SJCRH30 (cell line): ENCODE data around the gene PLEKHM3. TPM values are rescaled to one million over a fixed set of nuclear protein-coding genes. Genes with fewer than 3 reads are reported as not detected.
"Not testable (repeated sequence)": the region's sequence is repeated elsewhere in the genome, so short reads cannot be mapped to it uniquely, and the experiment has no call there.

Experiments
- DNase-seq, 2 experiments: peaks; one replicate each; pipeline ENCODE4 v3.0.0-alpha.2; 2015 to 2020
- H3K27ac ChIP-seq: fragments of 250-450 bp; sonication (Bioruptor Pico); 2 replicates; pipeline ENCODE4 v1.5.1; 2020; ENCODE audit warnings: mild to moderate bottlenecking, moderate library complexity
- H3K27me3 ChIP-seq: fragments of 250-450 bp; sonication (Bioruptor Pico); 2 replicates; pipeline ENCODE4 v1.5.1; 2020; ENCODE audit warnings: mild to moderate bottlenecking, moderate library complexity
- H3K36me3 ChIP-seq: fragments of 250-450 bp; sonication (Bioruptor Pico); 2 replicates; pipeline ENCODE4 v1.5.1; 2020; ENCODE audit warnings: mild to moderate bottlenecking, moderate library complexity
- H3K4me1 ChIP-seq: fragments of 250-450 bp; sonication (Bioruptor Pico); 2 replicates; pipeline ENCODE4 v1.5.1; 2020; ENCODE audit warnings: mild to moderate bottlenecking, moderate library complexity
- H3K4me3 ChIP-seq: fragments of 250-450 bp; sonication (Bioruptor Pico); 2 replicates; pipeline ENCODE4 v1.5.1; 2020; ENCODE audit warnings: mild to moderate bottlenecking, moderate library complexity
- H3K9me3 ChIP-seq: fragments of 250-450 bp; sonication (Bioruptor Pico); replicated peaks from 2 replicates; pipeline ENCODE4 v1.5.1; 2020; ENCODE audit warnings: mild to moderate bottlenecking, moderate library complexity
- total RNA-seq: library from RNA; depleted of rRNA; stranded (reverse); fragments of >200 nt; shearing (Covaris generic); gene quantifications from 2 replicates; pipeline ENCODE4 v1.2.3, GENCODE V29; 2014

PLEKHM3 gene
- total RNA-seq, 1 experiment from 2014 or later, result 6.1 TPM

DNA sequence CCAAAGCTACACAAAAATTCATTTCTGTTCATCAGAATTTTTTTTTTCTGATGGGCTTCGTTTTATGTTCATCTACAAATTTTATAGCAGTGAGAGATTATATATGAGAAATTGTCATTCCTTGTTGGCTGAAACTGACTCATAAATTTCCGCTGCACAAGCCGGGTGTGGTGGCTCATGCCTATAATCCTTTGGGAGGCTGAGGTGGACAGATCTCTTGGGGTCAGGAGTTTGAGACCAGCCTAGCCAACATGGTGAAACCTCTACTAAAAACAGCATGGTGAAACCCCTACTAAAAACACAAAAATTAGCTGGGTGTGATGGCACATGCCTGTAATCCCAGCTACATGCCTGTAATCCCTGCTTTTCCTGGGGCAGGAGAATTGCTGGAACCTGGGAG is 72.0 kb downstream of the PLEKHM3 start:
- no peak overlapping the region for H3K27ac ChIP-seq
- no peaks in the 10 kb centered on the region for H3K27me3 ChIP-seq
- DNase-seq, result no peak
- no peaks in the 10 kb centered on the region for H3K36me3 ChIP-seq
- no peaks in the 10 kb centered on the region for H3K4me1 ChIP-seq
- no peak overlapping the region for H3K4me3 ChIP-seq
- no peaks in the 10 kb centered on the region for H3K9me3 ChIP-seq

DNA sequence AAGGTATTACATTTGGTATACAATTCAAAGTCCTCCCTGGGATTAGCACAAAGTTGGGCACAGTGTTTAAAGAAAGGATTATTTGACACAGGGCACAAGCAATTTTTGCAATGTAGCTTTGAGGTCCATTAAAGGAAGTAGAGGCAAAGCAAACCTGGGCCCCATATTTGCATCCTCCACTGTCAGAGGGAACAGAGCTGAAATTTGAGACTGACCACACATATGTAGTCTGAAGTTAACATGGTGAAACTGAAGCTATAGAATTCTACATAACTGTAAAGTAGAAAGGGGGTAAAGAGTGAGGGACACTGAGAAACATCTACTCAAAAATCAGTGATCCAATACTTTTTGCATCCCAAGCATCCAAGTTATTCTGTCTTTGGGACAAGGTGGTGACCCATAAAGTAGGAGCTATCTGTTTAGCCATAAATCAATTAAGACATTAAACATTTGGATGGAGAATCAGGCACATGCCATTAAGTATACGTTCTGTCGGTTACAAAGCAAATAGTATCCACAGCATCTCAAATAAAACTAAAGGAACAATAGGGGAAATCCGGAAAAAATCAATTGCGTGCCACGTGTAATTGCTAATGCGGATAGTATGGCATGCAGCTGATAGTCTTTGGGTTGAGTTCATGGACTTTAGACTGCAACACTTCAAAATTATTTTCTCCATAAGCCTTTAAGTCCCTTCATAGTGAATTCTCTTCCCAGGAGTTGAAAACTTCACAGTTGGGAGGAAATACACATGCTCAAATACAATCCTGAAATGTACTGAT is 72.6 kb downstream of the PLEKHM3 start:
- Histone ChIP-seq H3K27me3 (no peaks in the 10 kb centered on the region), H3K36me3 (no peaks in the 10 kb centered on the region), H3K4me3 (no peak overlapping the region), H3K27ac (no peak overlapping the region), H3K4me1 (no peaks in the 10 kb centered on the region), H3K9me3 (no peaks in the 10 kb centered on the region)
- DNase-seq, result no peak

DNA sequence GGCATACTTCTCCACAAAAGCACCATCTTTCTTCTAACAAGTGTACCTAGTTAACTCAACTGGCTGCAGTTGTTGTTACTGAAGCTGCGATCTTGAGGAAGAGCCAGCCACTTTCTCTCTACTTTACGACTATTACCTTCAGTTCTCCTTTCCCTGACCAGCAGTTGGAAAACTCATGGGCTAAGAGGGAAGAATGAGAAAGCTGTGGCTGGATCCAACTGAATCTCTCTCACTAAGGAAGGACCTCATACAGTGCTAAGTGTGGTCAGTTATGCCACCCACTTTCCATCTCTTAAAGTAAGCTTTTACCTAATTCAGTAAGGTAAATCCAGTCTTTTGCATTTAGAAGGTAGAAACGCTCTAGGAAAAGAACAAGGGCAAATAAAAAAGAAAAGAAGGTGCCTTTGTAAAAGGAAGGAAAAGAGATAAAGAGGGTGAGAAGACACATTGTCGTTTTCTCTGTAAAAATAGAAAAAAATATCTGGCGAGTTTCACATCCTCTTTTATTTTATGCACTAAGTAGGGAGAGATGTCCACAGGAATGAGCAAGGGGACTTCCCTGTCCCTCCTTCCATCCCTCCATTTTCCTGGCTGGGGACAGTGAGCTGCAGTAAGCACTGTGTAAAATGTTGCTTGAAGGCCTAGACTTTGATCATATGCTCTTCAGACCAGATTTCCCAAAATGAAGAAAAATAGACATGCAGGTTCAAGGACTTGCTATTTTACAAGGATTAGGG is 73.4 kb downstream of the PLEKHM3 start:
- Histone ChIP-seq H3K9me3 (no peaks in the 10 kb centered on the region), H3K36me3 (no peaks in the 10 kb centered on the region), H3K4me3 (no peak overlapping the region), H3K27me3 (no peaks in the 10 kb centered on the region), H3K4me1 (no peaks in the 10 kb centered on the region), H3K27ac (no peak overlapping the region)
- DNase-seq, result no peak

DNA sequence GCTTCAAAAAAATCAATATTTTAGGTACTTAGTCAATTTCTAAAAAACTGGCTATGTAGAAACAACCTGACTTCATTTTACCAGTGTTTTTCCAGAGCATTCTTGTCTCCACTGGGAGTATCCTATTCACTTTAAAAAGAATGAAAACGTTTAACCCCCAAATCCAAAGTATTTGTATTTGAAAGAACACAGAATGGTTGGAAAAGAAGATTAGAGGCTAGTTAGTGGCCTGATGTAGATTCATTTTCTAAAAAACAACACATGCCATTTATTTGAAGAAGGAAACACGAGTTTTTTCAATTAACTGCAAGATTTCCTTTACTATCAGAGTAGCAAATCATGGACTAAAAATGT is 74.6 kb downstream of the PLEKHM3 start:
- Histone ChIP-seq H3K36me3 (no peaks in the 10 kb centered on the region), H3K4me3 (no peak overlapping the region), H3K27me3 (no peaks in the 10 kb centered on the region), H3K9me3 (no peaks in the 10 kb centered on the region), H3K4me1 (no peaks in the 10 kb centered on the region), H3K27ac (no peak overlapping the region)
- DNase-seq, result no peak

DNA sequence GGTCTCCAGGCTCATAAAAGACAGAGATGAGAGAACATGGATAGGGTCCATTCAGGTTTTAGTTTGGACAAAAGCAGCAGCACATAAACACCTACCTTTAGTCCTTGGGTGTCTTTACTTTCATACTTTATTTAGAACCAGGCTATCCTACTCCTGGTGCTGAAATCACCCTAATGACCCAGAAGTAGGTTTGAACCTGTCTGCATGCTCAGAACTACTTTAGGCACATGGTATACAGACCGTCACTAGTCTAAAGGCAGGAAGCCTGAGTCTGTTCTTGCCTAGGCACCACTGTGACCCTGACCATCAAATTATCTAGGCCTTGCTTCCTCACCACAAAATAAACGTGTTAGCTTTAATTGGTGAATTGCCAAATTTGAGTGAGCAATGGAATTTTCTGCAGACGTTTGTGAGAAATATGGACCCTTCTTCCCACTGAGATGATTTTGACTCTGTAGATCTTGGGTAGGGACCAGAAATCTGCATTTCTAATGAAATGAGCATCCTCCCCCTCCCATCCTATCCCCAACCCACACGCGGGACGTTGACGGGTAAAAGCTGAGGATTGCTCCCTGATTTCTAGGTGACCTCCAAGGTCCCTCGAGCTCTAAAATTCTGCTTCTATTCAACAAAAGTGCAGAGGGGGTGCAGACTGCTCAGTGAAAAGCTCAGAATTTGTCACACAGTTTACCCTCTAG is 75.1 kb downstream of the PLEKHM3 start:
- no peak for DNase-seq
- H3K9me3 ChIP-seq, result no peaks in the 10 kb centered on the region
- H3K4me3 ChIP-seq, result no peak overlapping the region
- H3K4me1 ChIP-seq, result no peaks in the 10 kb centered on the region
- no peaks in the 10 kb centered on the region for H3K36me3 ChIP-seq
- no peak overlapping the region for H3K27ac ChIP-seq
- no peaks in the 10 kb centered on the region for H3K27me3 ChIP-seq

DNA sequence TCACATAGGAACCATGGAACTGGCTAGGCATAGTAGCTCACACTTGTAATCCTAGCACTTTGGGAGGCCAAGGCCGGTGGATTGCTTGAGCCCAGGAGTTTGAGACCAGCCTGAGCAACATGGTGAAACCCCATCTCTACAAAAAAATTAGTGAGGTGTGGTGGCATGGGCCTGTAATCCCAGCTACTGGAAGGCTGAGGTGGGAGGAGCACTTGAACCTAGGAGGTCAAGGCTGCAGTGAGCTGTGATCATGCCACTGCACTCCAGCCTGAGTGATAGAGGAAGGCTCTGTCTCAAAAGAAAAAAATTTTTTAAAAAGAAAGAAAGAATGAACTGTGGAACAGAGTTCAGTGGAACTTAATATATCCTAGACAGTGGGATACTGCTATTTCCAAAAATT is 76.1 kb downstream of the PLEKHM3 start:
- H3K9me3 ChIP-seq, H3K36me3 ChIP-seq, H3K27me3 ChIP-seq, DNase-seq, H3K27ac ChIP-seq, H3K4me3 ChIP-seq, H3K4me1 ChIP-seq: not testable (repeated sequence)

DNA sequence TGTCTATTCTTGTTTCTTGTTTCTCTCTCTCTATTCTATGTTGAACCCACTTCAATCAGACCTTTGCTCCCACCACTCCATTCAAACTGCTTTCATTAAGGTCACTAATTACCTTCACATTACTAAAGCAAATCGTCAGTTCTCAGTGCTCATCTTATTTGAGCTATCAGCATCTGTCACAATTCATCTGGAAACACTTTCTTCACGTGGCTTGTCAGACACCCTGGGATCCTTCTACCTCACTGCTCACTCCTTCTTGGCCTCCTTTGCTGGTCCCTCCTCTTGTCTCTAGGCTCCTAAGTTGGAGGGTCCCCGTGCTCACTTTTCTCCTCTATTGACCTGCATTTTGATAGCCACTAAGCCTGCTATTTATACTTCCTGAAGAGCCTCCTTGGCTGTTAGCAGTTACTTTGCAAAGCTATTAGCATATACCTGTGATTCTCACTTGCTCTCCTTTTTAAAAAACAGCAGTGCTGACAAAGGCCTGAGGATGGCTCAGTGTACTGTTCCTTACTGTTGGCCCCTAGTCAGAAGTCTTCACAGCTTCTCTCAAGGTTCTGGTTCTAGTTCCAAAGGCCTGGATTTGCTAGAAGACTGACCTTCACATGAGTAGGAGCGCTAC is 80.2 kb downstream of the PLEKHM3 start:
- no peaks in the 10 kb centered on the region for H3K36me3 ChIP-seq
- H3K4me1 ChIP-seq, result no peaks in the 10 kb centered on the region
- no peaks in the 10 kb centered on the region for H3K27me3 ChIP-seq
- no peak overlapping the region for H3K4me3 ChIP-seq
- no peaks in the 10 kb centered on the region for H3K9me3 ChIP-seq
- no peak for DNase-seq
- H3K27ac ChIP-seq, result no peak overlapping the region

DNA sequence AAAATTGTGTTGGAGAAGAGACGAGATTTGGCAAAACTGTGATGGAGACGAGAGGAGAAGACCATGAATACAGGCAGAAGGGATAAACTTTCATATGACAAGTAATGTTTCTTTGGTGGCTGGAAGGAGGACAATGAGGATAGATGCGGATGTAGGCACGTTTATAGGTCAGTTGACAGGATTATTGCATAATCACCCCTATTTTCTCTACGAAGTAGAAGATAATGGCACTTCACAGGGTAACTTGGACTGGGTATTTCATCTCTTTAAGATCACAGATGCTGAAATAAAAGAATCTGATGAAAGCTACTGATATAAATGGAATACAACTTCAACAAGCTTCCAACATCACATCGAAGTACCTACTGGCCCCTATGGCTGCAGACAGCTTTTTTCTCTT is 81.0 kb downstream of the PLEKHM3 start:
- no peaks in the 10 kb centered on the region for H3K27me3 ChIP-seq
- no peaks in the 10 kb centered on the region for H3K9me3 ChIP-seq
- no peak overlapping the region for H3K4me3 ChIP-seq
- no peak for DNase-seq
- no peaks in the 10 kb centered on the region for H3K36me3 ChIP-seq
- no peaks in the 10 kb centered on the region for H3K4me1 ChIP-seq
- H3K27ac ChIP-seq, result no peak overlapping the region

DNA sequence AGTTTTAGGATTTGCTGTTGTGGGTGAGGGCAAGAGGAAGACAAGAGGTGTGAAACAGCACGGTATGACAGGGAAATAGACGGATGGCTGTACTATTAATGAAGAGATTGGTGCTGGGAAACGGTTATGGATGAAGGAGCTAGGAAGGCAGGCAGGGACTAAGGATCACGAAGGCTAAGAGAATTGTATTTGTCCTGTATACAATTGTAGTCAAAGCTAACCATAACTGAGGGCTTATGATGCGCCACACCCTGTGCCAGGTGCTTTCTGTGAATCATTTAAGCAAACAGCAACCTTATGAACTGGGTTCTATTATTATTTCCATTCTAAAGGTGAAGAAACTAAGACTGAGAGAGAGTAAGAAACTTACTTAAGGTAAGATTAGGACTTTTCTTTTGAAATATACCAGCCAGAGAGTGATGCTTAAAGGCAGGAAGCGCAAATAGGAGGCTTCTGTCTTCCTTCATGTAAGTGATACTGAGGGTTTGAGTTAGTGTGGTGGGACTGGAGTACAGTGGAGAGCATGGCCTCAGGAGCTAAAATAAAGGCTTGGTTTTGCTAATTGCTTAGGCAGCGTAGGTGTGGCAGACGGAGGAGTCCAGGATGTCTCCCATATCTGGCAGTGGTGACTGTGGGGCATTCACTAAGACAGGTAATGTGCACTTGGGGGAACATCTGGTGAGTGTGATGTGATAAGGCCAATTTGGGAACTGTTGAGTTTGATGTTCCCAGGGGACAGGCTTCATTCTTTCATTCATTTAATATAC is 85.8 kb downstream of the PLEKHM3 start:
- Histone ChIP-seq H3K27me3 (no peaks in the 10 kb centered on the region), H3K4me1 (no peaks in the 10 kb centered on the region), H3K4me3 (no peak overlapping the region), H3K27ac (no peak overlapping the region), H3K9me3 (no peaks in the 10 kb centered on the region), H3K36me3 (no peaks in the 10 kb centered on the region)
- DNase-seq, result no peak

DNA sequence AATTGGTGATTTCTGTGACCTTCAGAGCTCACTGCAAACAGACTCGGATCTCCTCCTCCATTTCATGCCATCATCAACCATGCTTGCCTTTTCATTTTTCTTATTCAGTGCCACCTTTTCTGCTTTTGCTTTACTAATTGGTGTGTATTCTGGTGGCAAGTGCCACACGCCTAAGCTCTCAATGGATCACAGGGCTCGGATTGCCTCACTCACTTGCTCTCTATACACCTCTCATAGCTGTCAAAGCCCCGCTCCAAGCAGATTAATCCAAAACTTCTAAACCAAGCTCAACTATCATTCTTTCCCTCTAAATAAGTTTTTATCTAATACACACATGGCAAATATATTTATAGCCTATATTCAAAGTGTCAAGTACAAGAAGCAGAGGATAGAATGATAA is 86.4 kb downstream of the PLEKHM3 start:
- no peaks in the 10 kb centered on the region for H3K27me3 ChIP-seq
- no peaks in the 10 kb centered on the region for H3K36me3 ChIP-seq
- H3K4me1 ChIP-seq, result no peaks in the 10 kb centered on the region
- DNase-seq, result no peak
- H3K9me3 ChIP-seq, result no peaks in the 10 kb centered on the region
- H3K4me3 ChIP-seq, result no peak overlapping the region
- no peak overlapping the region for H3K27ac ChIP-seq

DNA sequence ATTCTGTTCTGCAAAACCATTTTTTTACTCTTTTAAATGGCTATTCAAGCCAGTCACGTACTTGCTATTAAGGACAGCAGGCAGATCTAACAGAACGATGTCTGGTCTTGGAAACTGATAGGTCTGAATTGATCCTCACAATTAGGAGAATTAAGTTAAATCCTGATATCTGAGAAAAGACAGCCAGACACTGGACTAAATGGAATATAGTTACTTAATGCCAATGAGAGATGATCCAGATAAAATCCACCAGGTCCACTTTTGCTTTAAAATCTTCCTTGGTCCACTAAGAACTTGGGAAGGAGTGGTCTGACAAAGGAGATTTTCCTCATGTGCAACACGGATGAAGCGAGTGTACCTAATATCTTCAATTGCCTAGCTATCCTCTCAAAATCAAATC is 86.9 kb downstream of the PLEKHM3 start:
- Histone ChIP-seq H3K27me3 (no peaks in the 10 kb centered on the region), H3K36me3 (no peaks in the 10 kb centered on the region), H3K27ac (no peak overlapping the region), H3K9me3 (no peaks in the 10 kb centered on the region), H3K4me1 (no peaks in the 10 kb centered on the region), H3K4me3 (no peak overlapping the region)
- no peak for DNase-seq

DNA sequence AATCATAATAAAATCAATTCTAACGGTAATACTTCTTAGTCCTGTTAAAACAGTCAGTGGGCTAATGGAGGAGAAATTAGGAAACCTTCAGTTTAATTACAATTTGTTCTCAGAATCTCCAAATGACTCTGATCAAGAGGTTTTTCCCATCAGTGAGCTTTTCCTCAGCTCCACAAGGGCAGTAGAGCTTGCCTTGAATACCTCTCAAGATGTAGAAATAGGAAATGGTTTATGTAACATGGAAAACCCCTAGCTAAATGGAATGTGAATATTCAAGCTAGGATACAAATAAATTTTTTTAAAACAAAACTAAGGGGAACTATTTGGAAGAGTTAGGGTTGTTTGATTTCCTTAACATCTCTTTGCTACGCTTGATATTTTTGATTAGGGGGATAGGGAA is 87.5 kb downstream of the PLEKHM3 start:
- no peak overlapping the region for H3K27ac ChIP-seq
- DNase-seq, result no peak

DNA sequence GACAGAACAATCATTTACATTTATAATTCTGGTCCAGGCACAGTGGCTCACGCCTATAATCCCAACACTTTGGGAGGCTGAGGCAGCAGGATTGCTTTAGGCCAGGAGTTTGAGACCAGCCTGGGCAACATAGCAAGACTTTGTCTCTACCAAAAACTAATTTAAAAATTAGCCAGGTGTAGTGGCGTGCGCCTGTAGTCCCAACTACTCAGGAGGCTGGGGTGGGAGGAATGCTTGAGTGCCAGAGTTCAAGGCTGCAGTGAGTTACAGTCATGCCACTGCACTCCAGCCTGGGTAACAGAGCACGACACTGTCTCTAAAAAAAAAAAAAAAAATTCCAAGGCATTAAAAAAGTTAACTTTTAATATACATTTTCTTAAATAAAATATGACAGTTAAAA is 88.1 kb downstream of the PLEKHM3 start:
- DNase-seq, result no peak
- Histone ChIP-seq H3K4me1 (no peaks in the 10 kb centered on the region), H3K27me3 (no peaks in the 10 kb centered on the region)

More for the DNA sequence above, 87.5 kb downstream of the PLEKHM3 start:
- H3K4me3 ChIP-seq, result no peak overlapping the region
- H3K36me3 ChIP-seq, result no peaks in the 10 kb centered on the region
- no peaks in the 10 kb centered on the region for H3K4me1 ChIP-seq
- no peaks in the 10 kb centered on the region for H3K9me3 ChIP-seq
- H3K27me3 ChIP-seq, result no peaks in the 10 kb centered on the region

DNA sequence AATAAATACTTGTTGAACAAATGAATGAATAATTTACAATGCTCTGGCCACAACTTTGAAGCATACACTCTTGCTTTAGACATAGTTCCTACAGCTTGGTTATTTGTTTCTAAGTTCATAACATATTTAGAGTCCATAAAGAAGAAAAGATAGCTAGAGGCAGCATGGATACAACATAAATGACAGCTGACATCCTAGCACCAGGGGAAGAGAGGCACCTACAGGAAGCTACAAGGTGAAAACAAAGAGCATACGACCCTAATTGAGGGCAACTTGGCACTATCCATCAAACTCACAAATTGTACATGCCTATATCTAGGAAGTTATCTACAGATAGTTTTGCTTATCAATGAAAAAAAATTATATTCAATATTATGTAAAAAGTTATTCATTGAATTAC is 88.9 kb downstream of the PLEKHM3 start:
- Histone ChIP-seq H3K4me3 (no peak overlapping the region), H3K4me1 (no peaks in the 10 kb centered on the region), H3K27me3 (no peaks in the 10 kb centered on the region), H3K9me3 (no peaks in the 10 kb centered on the region), H3K27ac (no peak overlapping the region), H3K36me3 (no peaks in the 10 kb centered on the region)
- no peak for DNase-seq

More for the DNA sequence above, 88.1 kb downstream of the PLEKHM3 start:
- Histone ChIP-seq H3K9me3 (no peaks in the 10 kb centered on the region), H3K27ac (no peak overlapping the region), H3K36me3 (no peaks in the 10 kb centered on the region), H3K4me3 (no peak overlapping the region)
